Astrocyte of the hippocampus (primary cell): ENCODE data around the gene TMEM91.
A peak's percentile ranks its signal among the peaks of the same experiment; 100 is the strongest.
"Not testable (repeated sequence)": the region's sequence is repeated elsewhere in the genome, so short reads cannot be mapped to it uniquely, and the experiment has no call there.

Experiments used
- DNase-seq: peaks from one replicate; pipeline ENCODE4 v3.0.0; 2011; ENCODE audit warnings: low read depth, low spot score

TMEM91 gene

DNA sequence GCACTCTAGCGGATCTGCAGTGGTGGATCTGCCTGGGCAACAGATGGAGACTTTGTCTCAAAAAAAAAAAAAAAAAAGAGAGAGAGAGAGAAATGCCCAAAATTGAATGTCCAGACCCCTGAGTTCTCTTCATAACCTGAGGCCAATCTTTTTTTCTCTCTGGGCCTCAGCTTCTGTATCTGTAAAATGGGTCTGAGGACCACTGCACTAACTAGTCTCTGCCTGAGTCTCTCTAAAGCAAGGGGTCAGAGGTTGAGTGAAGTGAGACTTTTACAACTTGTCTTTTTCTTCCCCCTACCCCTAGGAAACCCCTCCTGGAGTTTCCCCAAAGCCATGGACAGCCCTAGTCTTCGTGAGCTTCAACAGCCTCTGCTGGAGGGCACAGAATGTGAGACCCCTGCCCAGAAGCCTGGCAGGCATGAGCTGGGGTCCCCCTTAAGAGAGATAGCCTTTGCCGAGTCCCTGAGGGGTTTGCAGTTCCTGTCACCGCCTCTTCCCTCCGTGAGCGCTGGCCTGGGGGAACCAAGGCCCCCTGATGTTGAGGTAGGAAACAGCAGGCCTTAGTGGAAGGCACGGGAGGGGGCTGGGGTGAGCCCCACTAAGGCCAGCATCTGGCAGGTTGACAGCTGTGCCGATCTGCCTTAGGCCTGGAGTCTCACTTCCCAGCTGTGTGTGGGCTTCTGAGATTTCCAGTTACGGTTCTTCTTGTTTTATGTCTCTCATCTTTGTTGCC is 1.8 kb downstream of the TMEM91 start:
- DNase-seq: no peak

DNA sequence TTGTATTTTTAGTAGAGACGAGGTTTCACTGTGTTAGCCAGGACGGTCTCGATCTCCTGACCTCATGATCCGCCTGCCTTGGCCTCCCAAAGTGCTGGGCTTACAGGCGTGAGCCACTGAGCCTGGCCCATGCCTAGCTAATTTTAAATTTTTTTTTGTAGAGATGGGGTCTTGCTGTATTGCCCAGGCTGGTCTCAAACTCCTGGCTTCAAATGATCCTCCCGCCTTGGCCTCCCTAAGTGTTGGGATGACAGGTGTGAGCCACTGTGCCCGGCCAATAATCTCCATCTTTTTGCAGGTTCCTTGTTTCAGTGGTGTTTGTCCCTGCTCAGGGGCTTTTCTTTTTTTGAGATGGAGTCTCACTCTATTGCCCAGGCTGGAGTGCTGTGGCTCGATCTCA is 5.2 kb downstream of the TMEM91 start:
- DNase-seq: not testable (repeated sequence)

DNA sequence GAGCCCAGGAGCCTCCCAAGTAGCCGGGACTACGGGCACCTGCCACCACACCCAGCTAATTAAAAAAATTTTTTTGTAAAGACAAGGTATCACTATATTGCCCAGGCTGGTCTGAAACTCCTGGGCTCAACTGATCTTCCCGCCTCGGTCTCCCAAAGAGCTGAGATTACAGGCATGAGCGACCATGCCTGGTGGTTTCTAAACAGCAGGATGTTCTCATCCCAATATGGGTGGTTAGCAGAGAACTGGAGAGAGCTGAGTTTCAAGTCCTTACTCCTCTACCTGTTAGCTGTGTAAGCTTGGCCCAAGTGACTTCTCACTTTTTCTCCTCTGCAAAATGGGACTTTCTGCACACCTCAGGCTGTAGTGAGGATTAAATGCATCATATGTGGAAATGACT is 8.0 kb downstream of the TMEM91 start:
- DNase-seq: no peak

DNA sequence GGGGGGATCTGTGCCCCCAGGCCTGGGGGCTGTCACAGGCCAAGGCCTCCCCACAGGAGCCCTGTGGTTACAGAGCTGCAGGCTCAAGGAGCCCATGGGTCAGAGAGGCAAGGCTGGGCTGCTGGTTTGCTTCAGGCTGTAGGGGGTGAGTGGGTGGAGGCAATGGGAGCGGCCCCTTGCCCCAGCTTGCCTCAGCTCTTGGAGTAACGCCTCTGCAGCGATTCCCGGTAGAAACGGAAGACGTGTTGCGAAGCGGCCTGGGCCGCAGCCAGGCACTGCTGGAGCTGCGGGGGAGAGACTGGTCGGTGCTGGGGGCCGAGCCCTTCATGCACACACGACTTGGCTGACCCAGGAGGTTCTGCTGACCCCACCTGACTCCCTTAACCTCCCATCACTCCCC is 10.1 kb downstream of the TMEM91 start:
- DNase-seq: no peak

DNA sequence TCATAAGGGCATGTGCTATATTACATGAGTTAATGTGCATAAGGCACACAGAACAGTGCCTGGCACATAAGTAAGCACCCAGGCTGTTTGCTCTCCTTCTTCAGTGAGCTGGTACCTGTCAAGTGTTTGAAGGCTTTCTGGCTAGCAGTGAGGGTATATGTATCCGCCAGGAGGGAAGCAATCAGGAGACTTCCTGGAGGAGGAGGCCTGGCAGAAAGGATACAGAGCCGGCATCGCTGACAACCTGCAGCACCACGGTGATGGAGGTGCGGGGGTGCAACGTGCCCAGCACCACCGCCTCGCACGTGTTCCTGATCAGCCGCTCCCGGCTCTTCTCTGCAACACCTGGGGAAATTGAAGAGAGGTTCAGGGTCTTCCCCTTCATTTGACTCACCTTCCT is 15.3 kb downstream of the TMEM91 start:
- DNase-seq: no peak

DNA sequence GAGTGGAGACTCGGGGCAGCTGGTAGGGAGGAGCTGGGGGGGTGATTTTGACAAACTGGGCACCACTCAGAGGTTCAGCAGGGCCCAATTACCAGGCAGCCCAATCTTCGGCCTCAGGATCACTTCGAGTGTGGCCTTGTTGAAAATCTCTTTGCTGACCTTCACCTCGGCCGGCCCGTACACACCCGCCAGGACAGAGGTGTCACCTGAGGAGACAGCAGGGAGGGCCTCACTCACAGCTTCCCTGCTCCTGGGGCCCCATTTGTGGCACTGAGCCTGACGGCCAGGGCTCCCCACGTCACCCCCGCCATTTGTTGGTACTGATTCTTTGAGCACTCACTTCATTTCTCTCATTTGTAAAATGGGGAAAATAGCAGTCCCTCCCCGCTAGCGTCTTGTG is 16.4 kb downstream of the TMEM91 start:
- no peak for DNase-seq

DNA sequence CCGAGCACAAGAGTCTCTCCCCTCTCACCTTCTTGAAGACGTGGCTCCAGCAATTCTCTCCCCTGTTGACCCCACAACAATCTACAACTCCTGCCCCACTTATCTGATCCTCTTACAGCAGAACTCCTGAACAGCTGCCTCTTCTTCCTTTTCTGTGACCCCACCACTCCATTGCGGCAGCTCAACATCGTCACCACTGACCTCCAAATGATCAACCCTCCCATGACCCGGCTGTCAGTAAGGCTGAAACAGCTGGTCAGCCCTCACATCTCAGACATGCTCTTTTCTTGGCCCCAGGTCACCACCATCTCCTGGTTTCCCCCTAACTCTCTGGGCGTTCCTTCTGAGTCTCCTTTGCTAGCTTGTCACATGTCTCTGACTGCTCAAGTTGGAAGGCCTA is 19.0 kb downstream of the TMEM91 start:
- no peak for DNase-seq

DNA sequence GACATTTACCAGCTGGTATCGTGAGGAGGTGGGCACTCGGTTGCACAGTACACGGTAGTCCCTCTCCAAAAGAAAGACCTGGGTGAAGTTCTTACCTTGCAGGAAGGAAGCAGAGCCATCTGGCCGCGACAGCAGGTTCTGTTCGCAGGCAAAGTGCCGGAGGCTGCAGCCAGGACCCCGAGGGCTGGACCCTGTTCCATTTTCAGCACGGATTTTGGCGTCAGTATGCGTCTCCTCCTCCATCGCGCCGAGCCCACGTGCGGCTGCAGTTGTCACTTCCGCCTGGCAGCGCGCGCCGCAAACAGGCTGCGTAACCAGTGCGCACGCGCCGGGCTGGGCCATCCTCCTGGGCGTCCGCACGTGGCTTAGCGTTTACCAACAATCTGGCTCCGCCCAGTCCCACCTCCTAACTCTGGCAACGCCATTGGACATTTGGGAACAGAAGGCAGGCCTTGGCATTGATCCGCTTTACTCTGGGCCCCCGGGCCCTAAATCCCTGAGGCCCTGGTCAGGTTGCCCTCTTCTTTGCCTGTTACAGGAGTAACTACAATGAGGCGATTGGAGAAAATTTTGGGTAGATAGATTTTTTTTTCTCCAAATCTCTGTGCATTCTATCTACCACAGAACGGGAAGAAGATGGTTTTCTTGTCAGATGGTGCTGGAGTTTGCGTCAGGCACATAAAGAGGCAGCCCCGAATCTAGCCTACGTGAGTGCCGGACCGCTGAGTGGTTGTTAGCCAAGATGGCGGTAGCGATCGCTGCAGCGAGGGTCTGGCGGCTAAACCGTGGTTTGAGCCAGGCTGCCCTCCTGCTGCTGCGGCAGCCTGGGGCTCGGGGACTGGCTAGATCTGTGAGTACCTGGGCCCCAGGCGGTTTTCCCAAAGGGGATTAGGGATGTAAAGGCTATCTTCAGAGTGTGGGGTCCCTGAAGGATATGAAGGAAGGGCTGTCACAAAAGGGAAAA is 21.0 kb downstream of the TMEM91 start, which contains the start of the genes BCKDHA and EXOSC5:
Gene BCKDHA, plus strand, starts transcription at position 733 of the 964 bp plus-strand sequence. Its CDS starts 10 bp downstream, at position 743.
Gene EXOSC5, minus strand, starts transcription at position 274 of the 964 bp plus-strand sequence. Its CDS starts 31 bp downstream, at position 243.
- peak; percentile 100 for DNase-seq

DNA sequence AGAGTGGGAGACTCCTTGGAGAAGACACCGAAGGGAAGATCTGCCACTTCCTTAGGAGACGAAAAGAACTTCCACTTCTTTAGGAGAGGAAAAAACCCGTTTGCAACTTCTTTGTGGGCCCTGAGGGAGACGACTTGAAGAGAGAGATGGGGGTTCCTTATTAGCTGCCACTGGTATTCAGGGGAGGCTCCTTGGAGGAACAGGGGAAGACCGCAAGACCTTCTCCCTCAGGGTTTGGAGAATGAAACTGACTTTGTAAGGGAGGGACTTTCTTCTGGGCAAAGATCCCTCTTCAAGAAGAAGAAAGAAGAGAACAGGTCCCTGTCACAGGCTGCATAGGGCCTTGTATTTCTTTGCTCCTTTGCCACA is 21.7 kb downstream of the TMEM91 start:
- no peak for DNase-seq

DNA sequence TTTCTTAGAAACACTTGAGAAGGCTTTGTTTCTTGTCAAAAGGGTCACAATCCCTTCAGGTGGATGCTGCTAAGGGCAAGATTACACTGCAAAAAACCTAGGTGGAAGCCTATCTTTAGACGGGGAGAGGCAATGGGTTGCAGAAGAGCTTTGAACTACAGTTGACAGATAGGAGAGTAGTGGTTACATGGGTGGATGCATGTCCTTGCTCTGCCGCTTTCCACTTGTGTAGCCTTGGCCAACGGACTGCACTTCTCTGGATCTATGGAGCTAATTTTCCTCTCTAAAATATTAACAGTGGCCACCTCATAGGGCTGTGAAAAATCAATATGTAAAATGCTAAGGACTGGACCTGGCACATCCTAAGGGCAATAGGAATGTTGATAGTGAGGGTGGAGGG is 22.3 kb downstream of the TMEM91 start:
- no peak for DNase-seq

DNA sequence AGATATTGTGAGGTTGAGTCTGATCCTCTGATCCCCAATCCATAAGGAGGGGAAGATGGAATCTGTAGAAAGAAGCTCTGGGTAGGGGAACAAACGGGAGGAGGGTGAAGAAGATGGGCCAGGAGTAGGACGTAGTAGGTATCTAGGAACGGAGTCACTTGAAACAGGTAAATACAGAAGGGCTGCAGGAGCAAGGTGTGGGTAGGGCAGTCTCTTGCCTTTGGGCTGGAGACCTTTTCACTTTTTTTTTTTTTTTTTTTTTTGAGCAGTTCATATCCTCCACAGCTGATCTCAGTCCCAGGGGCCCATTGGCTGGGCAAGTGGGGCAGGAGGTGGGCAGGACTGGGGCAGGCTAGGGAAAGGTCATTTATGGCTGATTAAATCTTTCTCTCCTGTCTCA is 22.8 kb downstream of the TMEM91 start:
- DNase-seq: no peak

DNA sequence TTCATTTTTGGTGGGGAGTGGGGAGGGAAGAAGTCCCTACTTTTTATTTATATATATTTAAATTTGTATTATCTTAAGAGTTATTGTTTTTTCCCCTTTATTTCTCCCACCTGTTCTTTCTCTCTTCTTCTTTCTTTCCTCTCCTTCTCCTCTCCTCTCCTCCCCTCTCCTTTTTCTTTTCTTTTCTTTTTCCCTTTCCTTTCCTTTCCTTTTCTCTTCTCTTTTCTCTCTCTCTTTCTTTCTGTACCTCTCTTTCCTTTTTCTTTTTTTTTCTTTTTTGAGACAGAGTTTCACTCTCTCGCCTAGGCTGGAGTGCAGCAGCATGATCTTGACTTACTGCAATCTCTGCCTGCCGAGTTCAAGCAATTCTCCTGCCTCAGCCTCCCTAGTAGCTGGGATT is 23.2 kb downstream of the TMEM91 start:
- DNase-seq: no peak

DNA sequence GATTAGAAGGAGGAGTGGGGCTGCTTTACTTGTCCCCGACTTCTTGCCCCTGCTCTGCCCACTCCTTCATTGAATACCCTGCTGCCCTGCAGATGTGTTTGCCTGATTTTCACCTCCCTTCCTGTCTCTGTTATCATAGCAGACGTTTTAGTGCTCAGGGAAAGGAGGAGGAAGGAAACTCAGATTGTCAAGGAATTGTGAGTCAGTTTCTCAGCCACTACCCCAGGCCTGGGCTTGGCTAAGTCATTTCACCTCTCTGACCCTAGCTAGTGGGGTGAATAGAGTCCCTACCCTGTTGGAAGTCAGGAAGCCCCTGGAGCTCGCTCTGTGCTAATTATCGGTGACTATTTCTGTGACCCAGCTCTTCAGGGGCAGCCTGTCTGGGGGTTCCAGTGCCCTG is 25.1 kb downstream of the TMEM91 start:
- no peak for DNase-seq

DNA sequence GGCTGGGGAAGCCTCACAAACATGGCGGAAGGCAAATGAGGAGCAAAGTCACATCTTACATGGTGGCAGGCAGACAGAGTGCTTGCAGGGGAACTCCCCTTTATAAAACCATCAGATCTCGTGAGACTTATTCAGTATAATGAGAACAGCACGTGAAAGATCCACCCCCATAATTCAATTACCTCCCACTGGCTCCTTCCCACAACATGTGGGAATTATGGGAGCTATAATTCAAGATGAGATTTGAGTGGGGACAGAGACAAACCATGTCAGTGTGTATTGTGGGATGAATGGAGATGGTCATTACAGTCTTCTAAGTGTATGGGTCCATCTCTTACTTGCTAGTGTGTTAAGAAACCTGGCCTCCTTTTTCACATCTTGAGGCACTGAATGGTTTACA is 25.7 kb downstream of the TMEM91 start:
- DNase-seq: no peak

DNA sequence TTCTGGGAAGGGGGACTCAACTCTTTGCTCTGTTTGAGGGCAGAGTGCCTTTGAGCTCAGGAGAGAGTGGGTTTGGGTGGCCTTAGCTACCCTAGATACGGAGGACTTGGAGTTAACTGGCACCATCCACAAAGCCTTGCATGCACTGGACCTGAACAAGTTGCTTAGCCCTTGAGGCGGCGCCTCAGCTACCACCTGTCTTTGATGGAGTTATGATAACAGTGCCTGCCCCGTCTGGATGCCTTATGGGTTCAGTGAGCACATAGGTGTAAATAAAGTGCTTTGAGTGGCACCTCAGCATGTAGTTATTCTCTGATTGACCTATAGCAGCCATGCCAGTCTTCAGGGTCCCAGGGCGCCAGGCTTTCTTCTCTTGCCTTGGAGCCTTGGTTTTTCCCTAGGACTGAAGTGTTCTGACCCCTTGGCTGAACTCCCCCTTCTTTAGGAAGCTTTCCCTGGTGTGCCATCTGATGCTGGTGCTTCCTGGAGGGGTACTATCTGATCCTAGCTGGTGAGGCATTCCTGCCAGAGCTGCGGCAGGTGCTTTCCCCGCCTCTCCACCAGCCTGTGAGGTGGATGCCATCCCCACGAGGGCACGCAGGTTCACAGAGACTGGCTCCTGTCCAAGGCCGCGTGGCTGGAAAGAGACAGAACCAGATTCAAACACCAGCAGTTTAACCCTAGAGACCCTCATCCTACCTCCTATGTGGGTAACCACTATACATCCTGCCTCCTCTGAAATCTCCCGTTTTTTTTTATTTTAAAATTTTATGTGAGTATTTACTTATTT is 27.0 kb downstream of the TMEM91 start:
- DNase-seq: no peak

DNA sequence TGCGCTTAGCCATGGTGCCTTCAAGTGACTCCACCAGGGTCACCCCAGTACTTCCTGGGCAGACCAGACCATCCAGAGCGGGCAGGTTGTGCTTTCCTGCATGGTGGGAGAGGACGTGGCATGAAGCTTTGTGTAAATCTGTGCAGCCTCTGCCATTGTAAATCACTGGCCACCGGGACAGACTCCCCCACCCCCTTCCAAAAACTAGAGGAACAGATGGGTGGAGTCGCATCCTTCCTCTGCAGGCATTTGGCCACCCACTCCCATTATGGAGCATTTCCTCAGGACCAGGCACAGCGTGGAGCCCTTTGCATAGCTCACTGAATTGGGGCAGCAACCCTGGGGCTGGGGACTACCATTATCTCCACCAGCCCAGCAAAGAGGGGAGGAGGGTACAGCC is 29.4 kb downstream of the TMEM91 start:
- no peak for DNase-seq

DNA sequence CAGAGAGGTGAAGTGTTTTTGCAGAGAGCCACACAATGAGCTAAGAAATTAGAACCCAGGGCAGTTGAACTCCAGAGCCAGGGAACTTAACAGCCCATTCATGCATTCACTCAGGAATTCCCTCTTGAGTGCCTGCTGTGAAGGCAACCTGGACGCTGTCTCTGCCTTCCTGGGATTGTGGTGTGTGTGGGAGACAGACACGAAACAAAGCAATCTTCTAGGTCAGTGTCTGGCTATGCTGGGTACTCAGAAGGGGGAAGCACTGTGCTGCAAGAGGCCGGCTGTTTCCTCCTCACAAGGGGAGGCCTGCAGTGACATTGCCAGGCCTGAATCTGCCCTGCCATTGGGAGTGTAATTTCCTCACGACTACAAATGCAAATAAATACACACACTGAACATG is 30.9 kb downstream of the TMEM91 start:
- DNase-seq: peak; percentile 64

DNA sequence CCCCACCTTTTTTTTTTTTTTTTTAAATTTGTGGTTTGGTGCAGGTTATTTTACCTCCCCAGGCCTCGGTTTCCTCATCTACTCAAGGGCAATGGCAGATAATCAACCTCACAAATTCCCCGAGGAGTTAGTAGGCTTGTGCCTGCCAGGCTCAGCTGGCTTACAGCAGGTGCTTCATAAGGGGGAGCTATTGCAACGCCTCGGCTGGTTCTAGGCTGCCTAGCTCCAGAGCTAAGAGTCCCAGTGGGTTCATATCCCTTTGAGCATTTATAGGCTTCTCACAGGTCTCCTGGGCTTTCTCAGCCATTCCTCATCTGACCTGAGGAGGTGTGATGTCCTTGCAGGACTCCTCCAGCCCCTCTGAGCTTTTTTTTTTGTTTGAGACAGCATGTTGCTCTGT is 31.9 kb downstream of the TMEM91 start:
- DNase-seq: no peak

DNA sequence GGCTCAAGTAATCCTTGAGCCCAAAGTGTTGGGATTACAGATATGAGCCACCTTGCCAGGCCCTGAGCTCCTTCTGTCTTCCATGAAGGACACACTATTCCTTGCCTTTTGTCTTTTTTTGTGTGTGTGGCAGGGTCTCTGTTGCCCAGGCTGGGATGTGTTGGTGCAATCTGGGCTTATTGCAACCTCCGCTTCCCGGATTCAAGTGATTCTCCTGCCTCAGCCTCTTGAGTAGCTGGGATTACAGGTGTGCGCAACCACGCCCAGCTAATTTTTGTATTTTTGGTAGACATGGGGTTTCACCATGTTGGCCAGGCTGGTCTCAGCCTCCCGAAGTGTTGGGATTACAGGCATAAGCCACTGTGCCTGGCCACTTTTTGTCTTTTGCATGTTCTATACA is 32.5 kb downstream of the TMEM91 start:
- not testable (repeated sequence) for DNase-seq

DNA sequence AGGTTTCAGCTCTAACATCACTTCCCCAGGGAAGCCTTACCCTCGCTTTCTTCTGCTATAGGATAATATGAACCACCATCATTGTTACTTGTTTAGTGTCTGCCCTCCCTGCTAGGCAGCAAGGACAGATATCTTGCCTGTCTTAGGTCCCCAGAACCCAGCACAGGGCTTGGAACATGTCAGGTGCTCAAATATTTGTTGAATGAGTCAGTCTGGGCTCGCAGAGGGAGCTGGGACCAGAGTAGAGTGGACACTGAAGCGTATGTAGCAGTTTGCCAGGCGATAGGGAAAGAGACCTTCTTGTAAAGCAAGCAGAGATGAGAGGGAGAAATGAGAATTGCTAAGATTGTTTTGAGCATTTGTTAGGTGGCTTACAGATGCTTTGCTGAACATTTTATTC is 33.0 kb downstream of the TMEM91 start:
- DNase-seq: peak; percentile 84

DNA sequence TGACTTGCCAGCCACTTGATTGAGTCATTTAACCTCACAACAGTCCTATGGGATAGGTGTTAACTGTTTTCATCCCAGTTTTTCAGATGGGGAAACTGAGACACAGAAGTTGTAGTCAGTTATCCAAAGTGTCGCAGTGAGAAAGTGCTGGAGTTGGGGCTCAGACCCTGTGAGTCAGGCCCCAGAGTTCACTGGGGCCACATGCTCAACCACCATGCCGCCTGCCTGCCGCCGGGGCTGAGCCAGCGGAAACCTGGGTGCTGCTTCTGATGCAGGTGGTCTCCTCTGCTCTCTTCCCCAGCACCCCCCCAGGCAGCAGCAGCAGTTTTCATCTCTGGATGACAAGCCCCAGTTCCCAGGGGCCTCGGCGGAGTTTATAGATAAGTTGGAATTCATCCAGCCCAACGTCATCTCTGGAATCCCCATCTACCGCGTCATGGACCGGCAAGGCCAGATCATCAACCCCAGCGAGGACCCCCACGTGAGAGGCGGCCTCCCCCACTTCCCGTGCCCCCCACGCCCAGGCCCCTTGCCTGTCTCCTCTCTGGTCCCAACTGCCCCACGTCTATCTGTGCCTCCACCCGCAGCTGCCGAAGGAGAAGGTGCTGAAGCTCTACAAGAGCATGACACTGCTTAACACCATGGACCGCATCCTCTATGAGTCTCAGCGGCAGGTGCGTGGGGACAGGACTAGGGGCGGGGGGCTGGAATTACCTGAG is 34.2 kb downstream of the TMEM91 start:
- no peak for DNase-seq
